Progenitor cell of endocrine pancreas (in vitro differentiated cells): ENCODE measurements around the gene RSBN1L. TPM values are rescaled to one million over a fixed set of nuclear protein-coding genes. Genes with fewer than 3 reads are reported as not detected.
"Not testable (repeated sequence)": the region's sequence is repeated elsewhere in the genome, so short reads cannot be mapped to it uniquely, and the experiment has no call there.

Source experiments
- DNase-seq: peaks from one replicate; pipeline ENCODE4 v3.0.0; 2021; ENCODE audit warnings: low spot score; ENCODE audit not compliant: unreplicated experiment
- H3K27ac Mint-ChIP-seq: 2 replicates; pipeline ENCODE4 v1.8.0; 2021; ENCODE audit warnings: mild to moderate bottlenecking, moderate library complexity, mixed read lengths
- H3K27me3 Mint-ChIP-seq: 2 replicates; pipeline ENCODE4 v1.8.0; 2021; ENCODE audit warnings: mixed read lengths
- H3K36me3 Mint-ChIP-seq: 2 replicates; pipeline ENCODE4 v1.8.0; 2022; ENCODE audit warnings: mixed read lengths; ENCODE audit not compliant: insufficient read depth
- H3K4me1 Mint-ChIP-seq: 2 replicates; pipeline ENCODE4 v1.8.0; 2021; ENCODE audit warnings: low read depth, mixed read lengths
- H3K4me3 Mint-ChIP-seq: 2 replicates; pipeline ENCODE4 v1.8.0; 2021; ENCODE audit warnings: low read depth, mild to moderate bottlenecking, moderate library complexity, mixed read lengths
- H3K9me3 Mint-ChIP-seq: 2 replicates; pipeline ENCODE4 v1.8.0; 2021; ENCODE audit warnings: low read depth, mixed read lengths
- CTCF ChIP-seq: fragments of 200-600 bp; sonication (generic); IDR thresholded peaks from one replicate; pipeline ENCODE4 v1.5.0; 2021; ENCODE audit warnings: antibody characterized with exemption, mild to moderate bottlenecking; ENCODE audit not compliant: unreplicated experiment
- total RNA-seq: library from RNA; stranded (reverse); gene quantifications from 2 replicates; pipeline ENCODE4 v1.2.1, GENCODE V29; 2021

Gene RSBN1L
- total RNA-seq, 1 donor from 2014 or later: 24.5 TPM

GRCh38 chr7:77783111-77783510 is 86.9 kb downstream of the RSBN1L start:
- no peak overlapping the region for H3K27ac Mint-ChIP-seq
- peaks cover 11% of the 10 kb centered on the region for H3K4me1 Mint-ChIP-seq
- peaks cover 31% of the 10 kb centered on the region for H3K36me3 Mint-ChIP-seq
- H3K27me3 Mint-ChIP-seq: no peaks in the 10 kb centered on the region
- no peak for DNase-seq
- H3K9me3 Mint-ChIP-seq: no peaks in the 10 kb centered on the region
- no peak for TF ChIP-seq CTCF
- no peak overlapping the region for H3K4me3 Mint-ChIP-seq

DNA sequence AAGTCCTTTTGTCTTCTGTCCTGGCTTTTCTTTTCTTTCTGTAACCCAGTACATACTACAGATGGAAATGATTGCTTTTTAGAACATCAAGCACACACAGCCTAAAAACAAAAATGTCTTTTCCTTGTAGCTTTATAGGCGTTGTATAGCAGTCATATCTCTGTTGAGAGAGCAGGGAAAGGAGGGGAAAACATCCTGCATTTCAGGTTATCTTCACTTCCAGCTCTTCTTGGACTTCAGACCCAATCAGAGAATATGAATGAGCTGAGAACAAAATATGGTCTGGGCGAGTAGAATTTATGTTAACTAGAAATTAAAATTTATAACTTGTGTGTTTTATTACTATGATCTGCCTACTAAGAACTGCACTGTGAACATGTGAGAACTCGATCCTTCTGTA is 87.3 kb downstream of the RSBN1L start:
- peaks cover 11% of the 10 kb centered on the region for H3K4me1 Mint-ChIP-seq
- peaks cover 29% of the 10 kb centered on the region for H3K36me3 Mint-ChIP-seq
- no peak overlapping the region for H3K4me3 Mint-ChIP-seq
- peaks cover 1% of the 10 kb centered on the region for H3K9me3 Mint-ChIP-seq
- TF ChIP-seq CTCF: no peak
- no peak for DNase-seq
- H3K27me3 Mint-ChIP-seq: no peaks in the 10 kb centered on the region
- no peak overlapping the region for H3K27ac Mint-ChIP-seq

DNA sequence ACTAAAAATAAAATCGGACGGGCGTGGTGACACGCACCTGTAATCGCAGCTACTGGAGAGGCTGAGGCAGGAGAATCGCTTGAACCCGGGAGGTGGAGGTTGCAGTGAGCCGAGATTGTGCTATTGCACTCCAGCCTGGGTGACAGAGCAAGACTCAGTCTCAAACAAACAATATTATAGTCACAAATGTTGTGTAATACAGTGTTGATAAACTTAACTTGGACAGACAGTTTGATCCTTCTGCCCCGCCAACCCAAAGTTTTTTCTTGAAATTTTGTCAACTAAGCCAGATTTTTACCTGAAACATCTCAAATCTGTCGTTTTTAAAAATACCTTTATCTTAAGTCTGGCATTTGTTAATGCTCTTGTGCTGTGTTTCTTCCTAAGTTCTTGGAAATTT is 88.2 kb downstream of the RSBN1L start:
- H3K9me3 Mint-ChIP-seq, H3K27me3 Mint-ChIP-seq, H3K27ac Mint-ChIP-seq, DNase-seq, H3K4me3 Mint-ChIP-seq: not testable (repeated sequence)
- Mint-ChIP-seq H3K36me3 (peaks cover 36% of the 10 kb centered on the region), H3K4me1 (peaks cover 11% of the 10 kb centered on the region)

DNA sequence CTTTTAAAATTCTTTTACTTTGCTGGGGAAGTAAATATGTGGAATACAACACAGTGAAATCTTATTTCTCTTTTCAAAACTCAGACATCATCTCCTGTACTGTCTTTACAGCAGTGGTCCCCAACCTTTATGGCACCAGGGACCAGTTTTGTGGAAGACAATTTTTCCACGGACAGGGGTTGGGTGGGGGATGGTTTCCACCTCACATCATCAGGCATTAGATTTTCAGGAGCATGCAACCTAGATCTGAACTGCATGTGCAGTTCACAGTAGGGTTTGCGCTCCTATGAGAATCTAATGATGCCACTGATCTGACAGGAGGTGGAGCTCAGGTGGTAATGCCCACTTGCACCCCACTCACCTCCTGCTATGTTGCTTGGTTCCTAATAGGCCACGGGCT is 89.8 kb downstream of the RSBN1L start:
- Mint-ChIP-seq H3K9me3 (peaks cover 5% of the 10 kb centered on the region), H3K4me1 (peaks cover 12% of the 10 kb centered on the region), H3K27ac (no peak overlapping the region), H3K27me3 (no peaks in the 10 kb centered on the region), H3K4me3 (no peak overlapping the region), H3K36me3 (peaks cover 32% of the 10 kb centered on the region)
- no peak for DNase-seq
- TF ChIP-seq CTCF: no peak

- Mint-ChIP-seq H3K9me3 (peaks cover 5% of the 10 kb centered on the region), H3K36me3 (peaks cover 31% of the 10 kb centered on the region), H3K4me1 (peaks cover 18% of the 10 kb centered on the region), H3K4me3 (no peak overlapping the region), H3K27ac (no peak overlapping the region), H3K27me3 (no peaks in the 10 kb centered on the region)
- TF ChIP-seq CTCF: no peak
- no peak for DNase-seq
These were observed 90.5 kb downstream of the RSBN1L start for GRCh38 chr7:77786741-77787140.

DNA sequence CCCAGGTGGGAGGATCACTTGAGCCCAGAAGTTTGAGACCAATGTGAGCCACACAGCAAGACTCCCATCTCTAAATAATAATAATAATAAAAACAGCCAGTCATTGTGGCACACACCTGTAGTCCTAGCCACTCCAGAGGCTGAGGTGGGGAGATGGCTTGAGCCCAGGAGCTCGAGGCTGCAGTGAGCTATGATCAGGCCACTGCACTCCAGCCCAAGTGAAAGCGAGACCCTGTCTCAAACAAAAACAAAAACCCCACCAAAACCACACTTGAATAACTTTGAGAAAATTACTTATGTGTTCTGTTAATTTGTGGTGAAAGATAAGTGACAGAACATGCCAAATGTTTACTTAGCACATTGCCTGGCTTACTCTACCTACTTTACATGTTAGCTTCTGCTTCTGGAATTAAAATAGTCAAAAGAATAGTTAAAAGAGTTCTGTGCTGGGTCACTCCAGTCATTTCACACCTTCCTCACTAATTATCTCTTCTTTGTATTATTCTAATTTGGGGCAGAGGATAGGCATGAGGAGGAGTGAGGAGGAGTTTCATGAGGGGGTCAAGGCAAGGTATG is 92.2 kb downstream of the RSBN1L start:
- peaks cover 14% of the 10 kb centered on the region for H3K4me1 Mint-ChIP-seq
- no peak overlapping the region for H3K27ac Mint-ChIP-seq
- no peaks in the 10 kb centered on the region for H3K27me3 Mint-ChIP-seq
- H3K9me3 Mint-ChIP-seq: peaks cover 5% of the 10 kb centered on the region
- TF ChIP-seq CTCF: no peak
- peaks cover 28% of the 10 kb centered on the region for H3K36me3 Mint-ChIP-seq
- no peak overlapping the region for H3K4me3 Mint-ChIP-seq
- DNase-seq: no peak
